GM19239 (cell line): ENCODE measurements around the gene RPS16.

ENCODE experiments used
- DNase-seq: peaks from one replicate; pipeline ENCODE4 v3.0.0; 2011; ENCODE audit warnings: low spot score; ENCODE audit not compliant: insufficient read length
- FAIRE-seq: peaks from 2 replicates; lab custom pipeline; 2011; peaks lifted over from hg19 to GRCh38; lab: Jason Lieb, UNC

RPS16 gene

GRCh38 chr19:39409208-39410016 is 26.3 kb downstream of the RPS16 start:
- DNase-seq = no peak
- peak; percentile 40 for FAIRE-seq

- DNase-seq = no peak
- FAIRE-seq = no peak
Observed at GRCh38 chr19:39408392-39409207, 27.1 kb downstream of the RPS16 start.

- no peak for DNase-seq
- no peak for FAIRE-seq
Observed at GRCh38 chr19:39407660-39408391, 27.9 kb downstream of the RPS16 start.

- DNase-seq (no peak), FAIRE-seq (peak; percentile 40)
Observed at GRCh38 chr19:39407410-39407659, 28.4 kb downstream of the RPS16 start.

GRCh38 chr19:39406656-39407409 is 28.9 kb downstream of the RPS16 start, which contains the start of gene ZFP36:
ZFP36 (plus strand) TSS chr19:39406847; CDS start chr19:39406905, 58 bp downstream.
- DNase-seq (no peak), FAIRE-seq (peak; percentile 78)

- DNase-seq = no peak
Observed at GRCh38 chr19:39405958-39406655, 29.6 kb downstream of the RPS16 start.

GRCh38 chr19:39405261-39405957 is 30.3 kb downstream of the RPS16 start:
- no peak for DNase-seq
- FAIRE-seq = no peak

More at GRCh38 chr19:39405958-39406655, 29.6 kb downstream of the RPS16 start:
- FAIRE-seq = peak; percentile 66

GRCh38 chr19:39403331-39404312 is 32.1 kb downstream of the RPS16 start:
- FAIRE-seq (no peak), DNase-seq (no peak)

- FAIRE-seq (peak; percentile 74), DNase-seq (no peak)
Observed at GRCh38 chr19:39402346-39403300, 33.1 kb downstream of the RPS16 start.

GRCh38 chr19:39401549-39402345 is 34.0 kb downstream of the RPS16 start:
- DNase-seq = no peak

GRCh38 chr19:39401070-39401548 is 34.6 kb downstream of the RPS16 start:
- FAIRE-seq = no peak
- no peak for DNase-seq

More at GRCh38 chr19:39401549-39402345, 34.0 kb downstream of the RPS16 start:
- peak; percentile 81 for FAIRE-seq

- DNase-seq = no peak
- FAIRE-seq = no peak
Observed at GRCh38 chr19:39400061-39400460, 35.7 kb downstream of the RPS16 start.

- FAIRE-seq = no peak
Observed at GRCh38 chr19:39399668-39400050, 36.1 kb downstream of the RPS16 start.

GRCh38 chr19:39398297-39398864 is 37.4 kb downstream of the RPS16 start:
- FAIRE-seq = no peak
- DNase-seq = no peak

More at GRCh38 chr19:39399668-39400050, 36.1 kb downstream of the RPS16 start:
- DNase-seq = no peak
